H9 (cell line): Measurements from ENCODE around the gene SLC35F6. TPM values are rescaled to one million over a fixed set of nuclear protein-coding genes. Genes with fewer than 3 reads are reported as not detected.

Source experiments
- DNase-seq: peaks from one replicate; pipeline ENCODE4 v3.0.0-alpha.2; 2017
- H2AFZ ChIP-seq: one replicate; pipeline ENCODE4 v1.6.1; 2013; ENCODE audit warnings: mild to moderate bottlenecking, low read length, control low read depth, moderate library complexity
- H2AK5ac ChIP-seq: 2 replicates; pipeline ENCODE4 v1.6.1; 2013; ENCODE audit warnings: low read length, control low read depth, mixed read lengths; ENCODE audit not compliant: insufficient read length
- H2BK120ac ChIP-seq: one replicate; pipeline ENCODE4 v1.6.1; 2013; ENCODE audit warnings: low read depth, mild to moderate bottlenecking, low read length, control low read depth, inconsistent platforms; ENCODE audit not compliant: poor library complexity, severe bottlenecking
- H2BK12ac ChIP-seq: 2 replicates; pipeline ENCODE4 v1.6.1; 2013; ENCODE audit warnings: low read length, control low read depth, mixed read lengths, low read depth; ENCODE audit not compliant: insufficient read length
- H2BK15ac ChIP-seq: 2 replicates; pipeline ENCODE4 v1.6.1; 2013; ENCODE audit warnings: low read depth, low read length, control low read depth
- H2BK20ac ChIP-seq: one replicate; pipeline ENCODE4 v1.6.1; 2013; ENCODE audit warnings: low read depth, mild to moderate bottlenecking, low read length, control low read depth, inconsistent platforms; ENCODE audit not compliant: poor library complexity, severe bottlenecking
- H2BK5ac ChIP-seq: 2 replicates; pipeline ENCODE4 v1.6.1; 2013; ENCODE audit warnings: low read length, control low read depth, mixed read lengths; ENCODE audit not compliant: insufficient read length
- H3K14ac ChIP-seq: 2 replicates; pipeline ENCODE4 v1.6.1; 2013; ENCODE audit warnings: low read length, control low read depth; ENCODE audit not compliant: insufficient read depth
- H3K18ac ChIP-seq: 2 replicates; pipeline ENCODE4 v1.6.1; 2013; ENCODE audit warnings: low read depth, mild to moderate bottlenecking, mixed read lengths, low read length, control low read depth; ENCODE audit not compliant: insufficient read length
- H3K23ac ChIP-seq: 2 replicates; pipeline ENCODE4 v1.6.1; 2013; ENCODE audit warnings: low read length, control low read depth, mixed read lengths, low read depth; ENCODE audit not compliant: insufficient read length
- H3K23me2 ChIP-seq: 2 replicates; pipeline ENCODE4 v1.6.1; 2013; ENCODE audit warnings: low read depth, mild to moderate bottlenecking, mixed read lengths, low read length, control low read depth; ENCODE audit not compliant: insufficient read length, poor library complexity, severe bottlenecking
- H3K27ac ChIP-seq: 2 replicates; pipeline ENCODE4 v1.5.1; 2013; ENCODE audit warnings: low read length, control low read depth, mixed read lengths, low read depth; ENCODE audit not compliant: insufficient read length
- H3K27me3 ChIP-seq: 2 replicates; pipeline ENCODE4 v1.6.1; 2013; ENCODE audit warnings: low read length, control low read depth, inconsistent platforms; ENCODE audit not compliant: insufficient read depth
- H3K4ac ChIP-seq: 2 replicates; pipeline ENCODE4 v1.6.1; 2013; ENCODE audit warnings: low read depth, mild to moderate bottlenecking, control low read depth, inconsistent platforms, low read length, moderate library complexity
- H3K4me1 ChIP-seq: 2 replicates; pipeline ENCODE4 v1.6.1; 2013; ENCODE audit warnings: low read length, control low read depth, inconsistent platforms; ENCODE audit not compliant: insufficient read depth
- H3K4me2 ChIP-seq: 2 replicates; pipeline ENCODE4 v1.6.1; 2013; ENCODE audit warnings: low read length, control low read depth, mixed read lengths; ENCODE audit not compliant: insufficient read length, insufficient read depth
- H3K56ac ChIP-seq: 2 replicates; pipeline ENCODE4 v1.6.1; 2013; ENCODE audit warnings: low read depth, mild to moderate bottlenecking, mixed read lengths, low read length, control low read depth; ENCODE audit not compliant: insufficient read length
- H3K79me1 ChIP-seq: 2 replicates; pipeline ENCODE4 v1.6.1; 2013; ENCODE audit warnings: low read depth, mild to moderate bottlenecking, moderate library complexity, low read length, control low read depth, inconsistent platforms; ENCODE audit not compliant: insufficient read depth, poor library complexity, severe bottlenecking
- H3K79me2 ChIP-seq: 2 replicates; pipeline ENCODE4 v1.6.1; 2013; ENCODE audit warnings: low read length, control low read depth, inconsistent platforms; ENCODE audit not compliant: insufficient read depth
- H3K9ac ChIP-seq: 2 replicates; pipeline ENCODE4 v1.6.1; 2013; ENCODE audit warnings: low read length, control low read depth, mixed read lengths; ENCODE audit not compliant: insufficient read length; ENCODE audit errors: extremely low read depth
- H3K9me3 ChIP-seq: one replicate; pipeline ENCODE4 v1.6.1; 2013; ENCODE audit warnings: low read depth, low read length, inconsistent platforms; ENCODE audit not compliant: control insufficient read depth
- H3T11ph ChIP-seq: one replicate; pipeline ENCODE4 v1.6.1; 2013; ENCODE audit warnings: mild to moderate bottlenecking, low read length, control low read depth, inconsistent platforms
- H4K20me1 ChIP-seq: one replicate; pipeline ENCODE4 v1.6.1; 2013; ENCODE audit not compliant: control insufficient read depth, insufficient read length, insufficient read depth
- H4K5ac ChIP-seq: 2 replicates; pipeline ENCODE4 v1.6.1; 2013; ENCODE audit warnings: low read depth, mild to moderate bottlenecking, mixed read lengths, low read length, control low read depth; ENCODE audit not compliant: insufficient read length
- H4K8ac ChIP-seq: replicated peaks from 2 replicates; pipeline ENCODE4 v1.6.1; 2013; ENCODE audit warnings: low read length, control low read depth, mixed read lengths, low read depth; ENCODE audit not compliant: insufficient read length
- H4K91ac ChIP-seq: 2 replicates; pipeline ENCODE4 v1.6.1; 2013; ENCODE audit warnings: low read depth, mild to moderate bottlenecking, moderate library complexity, mixed read lengths, low read length, control low read depth; ENCODE audit not compliant: insufficient read length
- H3K27ac Mint-ChIP-seq, 3 experiments: 2 replicates in 2 of 3; 3 replicates in 1 of 3; pipeline ENCODE4 v1.8.0; 2020 to 2021; ENCODE audit warnings: mixed read lengths in 3 of 3, mild to moderate bottlenecking in 1 of 3, moderate library complexity in 1 of 3
- H3K27me3 Mint-ChIP-seq: 2 replicates; pipeline ENCODE4 v1.8.0; 2021; ENCODE audit warnings: low read depth, mild to moderate bottlenecking, moderate library complexity, mixed read lengths
- H3K36me3 Mint-ChIP-seq, 3 experiments: 2 replicates in 2 of 3; 3 replicates in 1 of 3; pipeline ENCODE4 v1.8.0; 2020 to 2021; ENCODE audit warnings: low read depth in 3 of 3, mixed read lengths in 3 of 3; ENCODE audit not compliant: insufficient read depth in 1 of 3
- H3K4me1 Mint-ChIP-seq, 2 experiments: 2 replicates each; pipeline ENCODE4 v1.8.0; 2020; ENCODE audit warnings: mixed read lengths in 2 of 2
- H3K4me3 Mint-ChIP-seq, 2 experiments: 2 replicates in 1 of 2; 3 replicates in 1 of 2; pipeline ENCODE4 v1.8.0; 2020 to 2021; ENCODE audit warnings: mild to moderate bottlenecking in 2 of 2, mixed read lengths in 2 of 2, moderate library complexity in 1 of 2
- H3K9me3 Mint-ChIP-seq, 2 experiments: 2 replicates in 1 of 2; 3 replicates in 1 of 2; pipeline ENCODE4 v1.8.0; 2020; ENCODE audit warnings: mild to moderate bottlenecking in 2 of 2, mixed read lengths in 2 of 2, moderate library complexity in 1 of 2
- WGBS: extraction: QIAGEN DNeasy Blood & Tissue Kit; methylation state at CpG from one replicate; pipeline ENCODE4 v1.1.7; 2013; ENCODE audit warnings: missing lambda C conversion rate, low lambda C conversion rate, mixed read lengths; ENCODE audit not compliant: insufficient read length; ENCODE audit errors: extremely low coverage; 5-methylcytosine and 5-hydroxymethylcytosine counted together
- total RNA-seq: library from RNA; stranded (reverse); gene quantifications from 2 replicates; pipeline ENCODE4 v1.2.1, GENCODE V29; 2021
- TF ChIP-seq, protein P1 (sequence below): fragments of 200-600 bp; sonication (generic); conservative IDR thresholded peaks from 3 replicates; pipeline ENCODE4 v1.8.0; 2021; ENCODE audit warnings: antibody characterized with exemption, mild to moderate bottlenecking

SLC35F6 gene
- total RNA-seq, 1 experiment from 2014 or later: 15.7 TPM

DNA sequence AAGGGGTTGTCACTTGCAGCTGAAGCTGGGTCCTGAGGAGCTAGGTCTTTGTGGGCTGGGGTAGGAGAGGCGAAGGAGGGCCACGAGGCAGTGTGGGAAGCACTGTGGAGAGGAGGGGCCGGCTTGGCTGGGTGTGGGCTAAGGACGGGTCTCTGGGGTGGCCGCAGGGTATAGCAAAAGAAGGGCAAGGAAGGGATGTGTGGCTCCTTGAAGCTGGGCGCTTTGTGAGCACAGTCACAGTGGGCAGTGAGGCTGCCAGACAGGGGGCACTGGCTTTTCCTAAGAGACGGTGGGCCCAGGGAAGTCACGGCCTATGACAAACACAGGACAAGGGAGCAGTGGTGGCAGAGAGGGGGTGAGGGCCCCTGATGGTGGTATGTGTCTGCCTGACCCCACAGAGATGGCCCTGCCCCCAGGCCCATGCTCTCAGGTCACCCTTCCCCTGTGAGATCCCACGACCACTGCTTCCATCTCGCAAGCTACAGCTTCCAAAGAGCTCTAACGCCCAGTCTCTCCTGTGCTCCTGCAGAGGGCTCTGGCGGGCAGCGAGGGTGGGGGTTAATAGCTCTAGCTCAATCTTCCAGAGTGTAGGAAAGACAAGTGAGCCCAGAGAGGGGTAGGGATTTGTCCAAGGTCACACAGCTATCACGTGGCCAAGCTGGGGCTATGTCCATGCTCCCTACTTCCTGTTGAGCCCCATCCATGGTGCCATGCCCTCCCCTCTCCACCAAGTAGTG is 39.1 kb upstream of the SLC35F6 start:
- Histone ChIP-seq H3K18ac (no peak overlapping the region), H3K9ac (no peak overlapping the region), H3K4me1 (peaks cover 4% of the 10 kb centered on the region; the same call in 1 of the 2 replicates), H3K9me3 (no peaks in the 10 kb centered on the region), H4K20me1 (no peaks in the 10 kb centered on the region), H3K14ac (no peak overlapping the region), H3K4me2 (no peak overlapping the region), H4K8ac (no peak overlapping the region), H3K56ac (no peak overlapping the region), H3K27me3 (no peaks in the 10 kb centered on the region), H3K4ac (no peak overlapping the region), H2BK12ac (no peak overlapping the region), H4K5ac (no peak overlapping the region), H2BK20ac (no peak overlapping the region), H2AK5ac (no peak overlapping the region), H3K23me2 (no peaks in the 10 kb centered on the region), H2BK5ac (no peak overlapping the region), H2AFZ (no peak overlapping the region), H3K79me1 (no peaks in the 10 kb centered on the region), H4K91ac (no peak overlapping the region), H3K23ac (no peak overlapping the region), H3K27ac (no peak overlapping the region), H3T11ph (no peak overlapping the region), H2BK15ac (no peak overlapping the region), H2BK120ac (no peak overlapping the region), H3K79me2 (no peaks in the 10 kb centered on the region)
- DNase-seq: no peak
- peaks cover 13 to 17% of the 10 kb centered on the region in 2 experiments for H3K4me1 Mint-ChIP-seq
- TF ChIP-seq, protein P1, sequence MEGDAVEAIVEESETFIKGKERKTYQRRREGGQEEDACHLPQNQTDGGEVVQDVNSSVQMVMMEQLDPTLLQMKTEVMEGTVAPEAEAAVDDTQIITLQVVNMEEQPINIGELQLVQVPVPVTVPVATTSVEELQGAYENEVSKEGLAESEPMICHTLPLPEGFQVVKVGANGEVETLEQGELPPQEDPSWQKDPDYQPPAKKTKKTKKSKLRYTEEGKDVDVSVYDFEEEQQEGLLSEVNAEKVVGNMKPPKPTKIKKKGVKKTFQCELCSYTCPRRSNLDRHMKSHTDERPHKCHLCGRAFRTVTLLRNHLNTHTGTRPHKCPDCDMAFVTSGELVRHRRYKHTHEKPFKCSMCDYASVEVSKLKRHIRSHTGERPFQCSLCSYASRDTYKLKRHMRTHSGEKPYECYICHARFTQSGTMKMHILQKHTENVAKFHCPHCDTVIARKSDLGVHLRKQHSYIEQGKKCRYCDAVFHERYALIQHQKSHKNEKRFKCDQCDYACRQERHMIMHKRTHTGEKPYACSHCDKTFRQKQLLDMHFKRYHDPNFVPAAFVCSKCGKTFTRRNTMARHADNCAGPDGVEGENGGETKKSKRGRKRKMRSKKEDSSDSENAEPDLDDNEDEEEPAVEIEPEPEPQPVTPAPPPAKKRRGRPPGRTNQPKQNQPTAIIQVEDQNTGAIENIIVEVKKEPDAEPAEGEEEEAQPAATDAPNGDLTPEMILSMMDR: no peak
- peak overlapping the region in 1 of 3 experiments; percentile 84; a peak in 4 of 7 replicates for H3K27ac Mint-ChIP-seq
- no peaks in the 10 kb centered on the region for H3K9me3 Mint-ChIP-seq
- WGBS: no CpG with 5 or more reads among the region's 14 CpGs
- no peaks in the 10 kb centered on the region; a peak in 1 of 7 replicates for H3K36me3 Mint-ChIP-seq
- no peaks in the 10 kb centered on the region; the same call in 1 of the 2 replicates for H3K27me3 Mint-ChIP-seq
- no peak overlapping the region for H3K4me3 Mint-ChIP-seq
